Colonic mucosa (tissue), 4 donors: ENCODE data around the gene MYO7B. TPM values are rescaled to one million over a fixed set of nuclear protein-coding genes. Genes with fewer than 3 reads are reported as not detected.

Experiments used
- DNase-seq: peaks from one replicate; pipeline ENCODE4 v3.0.0-alpha.2; 2020
- H3K27ac ChIP-seq: fragments of 200-600 bp; one replicate; pipeline ENCODE4 v1.8.0; 2021
- H3K27me3 ChIP-seq: fragments of 200-600 bp; one replicate; pipeline ENCODE4 v1.8.0; 2021
- H3K36me3 ChIP-seq: fragments of 200-600 bp; one replicate; pipeline ENCODE4 v1.8.0; 2021
- H3K4me1 ChIP-seq: fragments of 200-600 bp; one replicate; pipeline ENCODE4 v1.8.0; 2021; ENCODE audit warnings: mild to moderate bottlenecking
- H3K4me3 ChIP-seq: fragments of 200-600 bp; one replicate; pipeline ENCODE4 v1.8.0; 2021
- H3K9ac ChIP-seq, 2 donors: one replicate each; pipeline ENCODE4 v1.7.0; 2013; ENCODE audit warnings: control low read depth in 2 of 2, low read depth in 2 of 2, low read length in 2 of 2
- H3K9me3 ChIP-seq: fragments of 200-600 bp; one replicate; pipeline ENCODE4 v1.8.0; 2021
- CTCF ChIP-seq: fragments of 200-600 bp; IDR thresholded peaks from one replicate; pipeline ENCODE4 v1.8.0; 2022; ENCODE audit warnings: antibody characterized with exemption, mild to moderate bottlenecking
- intact Hi-C: fragments of 100-400 bp; cut with DNase I; formaldehyde crosslinking; loops from one replicate; pipeline ENCODE4 v1.14.1; 2022
- total RNA-seq, 2 donors: library from RNA; stranded (reverse); fragmentation: NEBNext Ultra II Directional in 1 of 2; extraction: Animal tissue kit (Norgen Biotek cat#: 25700) in 1 of 2; gene quantifications; one replicate each; pipeline ENCODE4 v1.2.1, GENCODE V29; 2021
- donor health status: healthy.
- donor health status: DM: no; HTN: no; CAD: no.
- donor health status: DM: no; HTN: no; CAD: no.

Gene MYO7B
- total RNA-seq, 2 donors from 2014 or later: 159 to 218 TPM

GRCh38 chr2:127597046-127597983 lies 61.8 kb downstream of the MYO7B start:
- intact Hi-C loops: no loop called here
- no peak overlapping the region for H3K4me3 ChIP-seq
- TF ChIP-seq CTCF: no peak

GRCh38 chr2:127597984-127598380 lies 62.5 kb downstream of the MYO7B start:
- Histone ChIP-seq H3K4me3 (no peak overlapping the region), H3K9me3 (no peaks in the 10 kb centered on the region), H3K27me3 (no peaks in the 10 kb centered on the region), H3K4me1 (no peaks in the 10 kb centered on the region), H3K9ac (no peak overlapping the region), H3K27ac (no peak overlapping the region), H3K36me3 (peaks cover 6% of the 10 kb centered on the region)
- no peak for DNase-seq
- no peak for TF ChIP-seq CTCF
- intact Hi-C loops: no loop called here

More at GRCh38 chr2:127597046-127597983, 61.8 kb downstream of the MYO7B start:
- no peak for DNase-seq
- no peak overlapping the region for H3K27ac ChIP-seq
- no peaks in the 10 kb centered on the region for H3K9me3 ChIP-seq
- H3K9ac ChIP-seq: no peak overlapping the region
- no peaks in the 10 kb centered on the region for H3K4me1 ChIP-seq
- peaks cover 2% of the 10 kb centered on the region for H3K36me3 ChIP-seq
- H3K27me3 ChIP-seq: no peaks in the 10 kb centered on the region

GRCh38 chr2:127598711-127599110 lies 63.2 kb downstream of the MYO7B start:
- no peak for TF ChIP-seq CTCF
- Histone ChIP-seq H3K9ac (no peak overlapping the region), H3K27ac (no peak overlapping the region), H3K4me3 (no peak overlapping the region), H3K9me3 (no peaks in the 10 kb centered on the region), H3K36me3 (peaks cover 6% of the 10 kb centered on the region), H3K27me3 (no peaks in the 10 kb centered on the region), H3K4me1 (no peaks in the 10 kb centered on the region)
- intact Hi-C loops: no loop called here
- DNase-seq: no peak

- H3K27ac ChIP-seq: no peak overlapping the region
Observed at GRCh38 chr2:127599211-127599610, 63.7 kb downstream of the MYO7B start.

GRCh38 chr2:127604986-127605385 lies 69.5 kb downstream of the MYO7B start:
- H3K36me3 ChIP-seq: peaks cover 6% of the 10 kb centered on the region
- no peak for TF ChIP-seq CTCF
- no peak overlapping the region for H3K9ac ChIP-seq
- no peak for DNase-seq
- H3K4me1 ChIP-seq: no peaks in the 10 kb centered on the region
- H3K9me3 ChIP-seq: no peaks in the 10 kb centered on the region
- intact Hi-C loops: no loop called here
- H3K27me3 ChIP-seq: no peaks in the 10 kb centered on the region
- H3K27ac ChIP-seq: no peak overlapping the region
- no peak overlapping the region for H3K4me3 ChIP-seq

More at GRCh38 chr2:127599211-127599610, 63.7 kb downstream of the MYO7B start:
- DNase-seq: no peak
- intact Hi-C loops: no loop called here
- no peaks in the 10 kb centered on the region for H3K4me1 ChIP-seq
- TF ChIP-seq CTCF: no peak
- H3K27me3 ChIP-seq: no peaks in the 10 kb centered on the region
- H3K36me3 ChIP-seq: peaks cover 6% of the 10 kb centered on the region
- H3K4me3 ChIP-seq: no peak overlapping the region
- no peaks in the 10 kb centered on the region for H3K9me3 ChIP-seq
- H3K9ac ChIP-seq: no peak overlapping the region
